Activated B cell treated with CpG ODN at 0.5 μM for 24 hours (primary cell): ENCODE measurements around the gene MGAT3. TPM values are rescaled to one million over a fixed set of nuclear protein-coding genes. Genes with fewer than 3 reads are reported as not detected.

Source experiments
- ATAC-seq: fragments of 200-7000 bp; cut with Tn5 transposase; one replicate; pipeline ENCODE4 v1.10.0; 2021; ENCODE audit warnings: low read depth, mild to moderate bottlenecking, moderate library complexity
- CTCF ChIA-PET: fragments of 350-600 bp; sonication (Branson Sonifier 250); formaldehyde crosslinking; loops from one replicate; lab custom pipeline; 2021; ENCODE audit warnings: antibody characterized with exemption; lab: Charles Lee
- POLR2A ChIA-PET: fragments of 350-600 bp; sonication (Branson Sonifier 250); formaldehyde crosslinking; loops from one replicate; lab custom pipeline; 2021; ENCODE audit warnings: antibody characterized with exemption; lab: Charles Lee
- DNase-seq: peaks from one replicate; pipeline ENCODE4 v3.0.0; 2022
- H3K27ac Mint-ChIP-seq: one replicate; pipeline ENCODE4 v1.8.0; 2020; ENCODE audit warnings: mixed read lengths
- H3K27me3 Mint-ChIP-seq: one replicate; pipeline ENCODE4 v1.8.0; 2021; ENCODE audit warnings: mixed read lengths
- H3K36me3 Mint-ChIP-seq: one replicate; pipeline ENCODE4 v1.8.0; 2021; ENCODE audit warnings: low read depth, mixed read lengths
- H3K4me1 Mint-ChIP-seq: one replicate; pipeline ENCODE4 v1.8.0; 2021; ENCODE audit warnings: mixed read lengths
- H3K4me3 Mint-ChIP-seq: one replicate; pipeline ENCODE4 v1.8.0; 2020; ENCODE audit warnings: mild to moderate bottlenecking, mixed read lengths
- H3K9me3 Mint-ChIP-seq: one replicate; pipeline ENCODE4 v1.8.0; 2020; ENCODE audit warnings: mixed read lengths
- CTCF ChIP-seq: fragments of 200-600 bp; IDR thresholded peaks from one replicate; pipeline ENCODE4 v1.8.0; 2022; ENCODE audit warnings: antibody characterized with exemption, mild to moderate bottlenecking
- intact Hi-C: fragments of 100-400 bp; cut with micrococcal nuclease; formaldehyde crosslinking; loops from one replicate; pipeline ENCODE4 v1.15.1; 2024
- total RNA-seq: library from RNA; stranded (reverse); gene quantifications from 2 replicates; pipeline ENCODE4 v1.2.3, GENCODE V29; 2022

Gene MGAT3
- total RNA-seq, 1 donor from 2014 or later, result 43.4 TPM

- TF ChIP-seq CTCF, result no peak
- H3K4me1 Mint-ChIP-seq, result peaks cover 83% of the 10 kb centered on the region
- H3K9me3 Mint-ChIP-seq, result no peaks in the 10 kb centered on the region
- DNase-seq (no peak), ATAC-seq (no peak)
- no peaks in the 10 kb centered on the region for H3K27me3 Mint-ChIP-seq
- ChIA-PET CTCF (interaction anchor here (0.7 to 4.8 kb wide), 37 partner anchors 9 to 818 kb away, joined by 3 to 42 read pairs (median 5); partner anchors contain the start of genes ATF4, RPL3, SYNGR1 and TAB1), POLR2A (interaction anchor here (0.5 to 6.6 kb wide), 25 partner anchors 9 to 520 kb away, joined by 3 to 111 read pairs (median 4); partner anchors contain the start of genes ATF4, MIEF1, RPL3 and TAB1)
- H3K27ac Mint-ChIP-seq, result peak overlapping the region; percentile 85
- peak overlapping the region; percentile 74 for H3K4me3 Mint-ChIP-seq
- intact Hi-C loops, result loop anchor here (1.0 to 2.0 kb wide), 5 partner anchors 34 to 359 kb away; partner anchors contain the start of gene TAB1
- peaks cover 59% of the 10 kb centered on the region for H3K36me3 Mint-ChIP-seq
Observed at GRCh38 chr22:39529487-39529851, 72.7 kb downstream of the MGAT3 start.

- Mint-ChIP-seq H3K4me3 (peak overlapping the region; percentile 74), H3K36me3 (peaks cover 53% of the 10 kb centered on the region), H3K27me3 (no peaks in the 10 kb centered on the region), H3K27ac (peak overlapping the region; percentile 85), H3K4me1 (peaks cover 76% of the 10 kb centered on the region), H3K9me3 (no peaks in the 10 kb centered on the region)
- ChIA-PET CTCF (interaction anchor here (0.7 to 4.8 kb wide), 15 partner anchors 10 to 502 kb away, joined by 3 to 42 read pairs (median 7); partner anchors contain the start of genes ATF4 and RPL3), POLR2A (interaction anchor here (0.6 to 6.6 kb wide), 11 partner anchors 10 to 816 kb away, joined by 3 to 111 read pairs (median 4); partner anchors contain the start of genes ATF4, MIEF1, RPL3 and TAB1)
- DNase-seq, result no peak
- intact Hi-C loops, result loop anchor here (5.0 kb wide), 2 partner anchors 658 to 882 kb away; partner anchors contain the start of gene CBX6
- TF ChIP-seq CTCF, result no peak
- ATAC-seq, result no peak
Observed at GRCh38 chr22:39530116-39530515, 73.3 kb downstream of the MGAT3 start.

- TF ChIP-seq CTCF, result no peak
- Mint-ChIP-seq H3K4me1 (peaks cover 69% of the 10 kb centered on the region), H3K27me3 (no peaks in the 10 kb centered on the region), H3K9me3 (no peaks in the 10 kb centered on the region), H3K27ac (peak overlapping the region; percentile 69), H3K36me3 (peaks cover 47% of the 10 kb centered on the region), H3K4me3 (peak overlapping the region; percentile 96)
- ATAC-seq (no peak), DNase-seq (no peak)
- CTCF ChIA-PET, result interaction anchor here (0.7 to 4.8 kb wide), 16 partner anchors 10 to 513 kb away, joined by 3 to 42 read pairs (median 3); partner anchors contain the start of genes ATF4 and RPL3
- intact Hi-C loops, result loop anchor here (5.0 kb wide), 2 partner anchors 659 to 881 kb away; partner anchors contain the start of gene CBX6
- POLR2A ChIA-PET, result interaction anchor here (0.5 to 6.6 kb wide), 13 partner anchors 8 to 555 kb away, joined by 3 to 111 read pairs (median 4); partner anchors contain the start of genes ATF4, MIEF1, RPL3 and TAB1
Observed at GRCh38 chr22:39530692-39531331, 74.0 kb downstream of the MGAT3 start.

- Mint-ChIP-seq H3K27me3 (no peaks in the 10 kb centered on the region), H3K9me3 (no peaks in the 10 kb centered on the region), H3K4me1 (peaks cover 56% of the 10 kb centered on the region), H3K27ac (peak within 1 kb of the TSS; percentile 94), H3K36me3 (peaks cover 40% of the 10 kb centered on the region), H3K4me3 (peak within 1 kb of the TSS; percentile 96)
- no peak for TF ChIP-seq CTCF
- intact Hi-C loops, result loop anchor here (1.0 to 5.0 kb wide), 9 partner anchors 12 to 880 kb away; partner anchors contain the start of genes ADSL, ATF4, CBX6 and MIEF1
- CTCF ChIA-PET, result interaction anchor here (0.6 to 6.9 kb wide), 5 partner anchors 18 to 698 kb away, joined by 3 to 154 read pairs (median 3); no protein-coding TSS in a partner anchor
- peak; percentile 94 for DNase-seq
- POLR2A ChIA-PET, result interaction anchor here (0.6 to 6.6 kb wide), 12 partner anchors 8 to 1342 kb away, joined by 3 to 111 read pairs (median 4); partner anchors contain the start of genes ATF4, CBX6, RPL3 and TAB1
- ATAC-seq, result peak; percentile 85
Observed at GRCh38 chr22:39532215-39533073, 75.6 kb downstream of the MGAT3 start, which contains the start of gene RPS19BP1. Gene RPS19BP1 (minus strand): TSS chr22:39532748. CDS start chr22:39532738, 10 bp downstream.
